H1 (cell line): Measurements from ENCODE around the gene YWHAB. TPM values are rescaled to one million over a fixed set of nuclear protein-coding genes. Genes with fewer than 3 reads are reported as not detected.

Source experiments
- CTCF ChIA-PET: fragments of 300-600 bp; sonication (Branson Sonifier 250); formaldehyde crosslinking; loops from one replicate; lab custom pipeline; 2021; ENCODE audit not compliant: partially characterized antibody; lab: Charles Lee
- POLR2A ChIA-PET: fragments of 300-600 bp; sonication (Branson Sonifier 250); formaldehyde crosslinking; loops from one replicate; lab custom pipeline; 2021; ENCODE audit warnings: inconsistent platforms; ENCODE audit not compliant: partially characterized antibody; lab: Charles Lee
- DNase-seq, 2 experiments: peaks; one replicate each; pipeline versions ENCODE4 v3.0.0 to v3.0.0-alpha.2; 2010 to 2022; ENCODE audit warnings: low spot score in 2 of 2, low read depth in 1 of 2, mixed read lengths in 1 of 2
- FAIRE-seq: peaks from 2 replicates; lab custom pipeline; 2011; peaks lifted over from hg19 to GRCh38; lab: Jason Lieb, UNC
- H2AFZ ChIP-seq: 2 replicates; pipeline ENCODE4 v1.8.1; 2012; ENCODE audit warnings: low read length, inconsistent platforms
- H2AK5ac ChIP-seq: 2 replicates; pipeline ENCODE4 v1.6.1; 2013; ENCODE audit warnings: low read depth, low read length
- H2BK120ac ChIP-seq: replicated peaks from 2 replicates; pipeline ENCODE3; 2013; ENCODE audit warnings: low read depth, low read length, inconsistent platforms
- H2BK12ac ChIP-seq: 2 replicates; pipeline ENCODE4 v1.6.1; 2013; ENCODE audit warnings: low read depth, low read length
- H2BK15ac ChIP-seq: 2 replicates; pipeline ENCODE4 v1.6.1; 2013; ENCODE audit warnings: low read length
- H2BK20ac ChIP-seq: 2 replicates; pipeline ENCODE4 v1.6.1; 2013; ENCODE audit warnings: low read length
- H2BK5ac ChIP-seq: 2 replicates; pipeline ENCODE4 v1.6.1; 2013; ENCODE audit warnings: low read depth, low read length
- H3K14ac ChIP-seq: 2 replicates; pipeline ENCODE4 v1.6.1; 2013; ENCODE audit warnings: inconsistent platforms; ENCODE audit not compliant: insufficient read length
- H3K18ac ChIP-seq: 2 replicates; pipeline ENCODE4 v1.6.1; 2013; ENCODE audit warnings: low read length; ENCODE audit errors: extremely low read depth
- H3K23ac ChIP-seq: 2 replicates; pipeline ENCODE4 v1.6.1; 2013; ENCODE audit warnings: inconsistent platforms; ENCODE audit not compliant: insufficient read length
- H3K23me2 ChIP-seq: 2 replicates; pipeline ENCODE4 v1.6.1; 2013; ENCODE audit warnings: low read depth, low read length
- H3K27ac ChIP-seq: 2 replicates; pipeline ENCODE4 v1.6.1; 2011; ENCODE audit warnings: low read depth, low read length, inconsistent platforms
- H3K27me3 ChIP-seq, 4 experiments: replicated peaks in 1 of 4; 1 replicate in 1 of 4; 2 replicates in 3 of 4; pipeline versions ENCODE4 v1.6.1 to v1.8.1; 2011 to 2013; ENCODE audit warnings: low read length in 3 of 4, mild to moderate bottlenecking in 3 of 4, inconsistent platforms in 2 of 4, mixed read lengths in 2 of 4, moderate library complexity in 1 of 4; ENCODE audit not compliant: control insufficient read depth in 3 of 4, insufficient read depth in 3 of 4; ENCODE audit errors: extremely low read depth in 1 of 4
- H3K36me3 ChIP-seq, 4 experiments: 2 replicates each; pipeline versions ENCODE4 v1.6.1 to v1.8.1; 2011 to 2013; ENCODE audit warnings: mild to moderate bottlenecking in 4 of 4, low read length in 3 of 4, moderate library complexity in 2 of 4, control low read depth in 1 of 4, inconsistent platforms in 1 of 4; ENCODE audit not compliant: insufficient read depth in 4 of 4, control insufficient read depth in 2 of 4
- H3K4ac ChIP-seq: replicated peaks from 2 replicates; pipeline ENCODE3; 2013; ENCODE audit warnings: low read length, low read depth, mixed read lengths, inconsistent platforms; ENCODE audit not compliant: insufficient read length
- H3K4me1 ChIP-seq, 4 experiments: replicated peaks in 1 of 4; 1 replicate in 1 of 4; 2 replicates in 3 of 4; pipeline versions ENCODE4 v1.6.1 to v1.8.1; 2011 to 2013; ENCODE audit warnings: low read length in 3 of 4, inconsistent platforms in 2 of 4, mixed read lengths in 1 of 4; ENCODE audit not compliant: insufficient read depth in 4 of 4, control insufficient read depth in 3 of 4
- H3K4me2 ChIP-seq, 2 experiments: 2 replicates each; pipeline versions ENCODE4 v1.6.1 to v1.8.1; 2011 to 2013; ENCODE audit warnings: low read depth in 2 of 2, low read length in 2 of 2, control low read depth in 1 of 2, inconsistent platforms in 1 of 2, mild to moderate bottlenecking in 1 of 2; ENCODE audit not compliant: insufficient read depth in 1 of 2
- H3K4me3 ChIP-seq, 4 experiments: fragments of 200-600, 300-600 bp in 1 of 4; sonication (generic), shearing (Covaris generic), sonication (Bioruptor Twin) in 1 of 4; 2 replicates each; pipeline versions ENCODE4 v1.5.1 to v1.8.1; 2011 to 2016; ENCODE audit warnings: low read length in 4 of 4, low read depth in 3 of 4, control low read depth in 2 of 4, inconsistent platforms in 2 of 4, mild to moderate bottlenecking in 2 of 4, mixed read lengths in 1 of 4, moderate library complexity in 1 of 4; ENCODE audit not compliant: insufficient read depth in 2 of 4; ENCODE audit errors: extremely low read depth in 1 of 4
- H3K56ac ChIP-seq: replicated peaks from 2 replicates; pipeline ENCODE3; 2013; ENCODE audit warnings: low read depth, mild to moderate bottlenecking, mixed read lengths, low read length, inconsistent platforms; ENCODE audit not compliant: insufficient read length
- H3K79me1 ChIP-seq: 2 replicates; pipeline ENCODE4 v1.6.1; 2013; ENCODE audit warnings: low read depth, low read length, control low read depth
- H3K79me2 ChIP-seq, 2 experiments: 2 replicates each; pipeline versions ENCODE4 v1.6.1 to v1.8.1; 2012 to 2013; ENCODE audit warnings: low read length in 2 of 2, mild to moderate bottlenecking in 2 of 2, inconsistent platforms in 1 of 2; ENCODE audit not compliant: insufficient read depth in 2 of 2, control insufficient read depth in 1 of 2
- H3K9ac ChIP-seq, 4 experiments: replicated peaks in 1 of 4; 1 replicate in 1 of 4; 2 replicates in 3 of 4; pipeline versions ENCODE4 v1.6.1 to v1.8.1; 2011 to 2013; ENCODE audit warnings: low read depth in 3 of 4, low read length in 3 of 4, control low read depth in 2 of 4, mild to moderate bottlenecking in 2 of 4, moderate library complexity in 2 of 4, inconsistent platforms in 1 of 4; ENCODE audit errors: extremely low read depth in 1 of 4
- H3K9me3 ChIP-seq, 2 experiments: 2 replicates each; pipeline versions ENCODE4 v1.6.1 to v1.8.1; 2012 to 2013; ENCODE audit warnings: mild to moderate bottlenecking in 2 of 2, moderate library complexity in 2 of 2, control low read depth in 1 of 2, inconsistent platforms in 1 of 2, low read depth in 1 of 2, low read length in 1 of 2, mixed read lengths in 1 of 2; ENCODE audit not compliant: insufficient read depth in 2 of 2
- H4K20me1 ChIP-seq, 2 experiments: replicated peaks in 1 of 2; 2 replicates each; pipeline versions ENCODE3 to v1.8.1; 2011 to 2013; ENCODE audit warnings: inconsistent platforms in 2 of 2, low read length in 2 of 2, mild to moderate bottlenecking in 1 of 2; ENCODE audit not compliant: insufficient read depth in 2 of 2, control insufficient read depth in 1 of 2
- H4K5ac ChIP-seq: 2 replicates; pipeline ENCODE4 v1.6.1; 2013; ENCODE audit warnings: low read length, low read depth, mixed read lengths, inconsistent platforms; ENCODE audit not compliant: insufficient read length
- H4K8ac ChIP-seq: 2 replicates; pipeline ENCODE4 v1.8.0; 2013; ENCODE audit warnings: mild to moderate bottlenecking, moderate library complexity, low read length, inconsistent platforms; ENCODE audit not compliant: insufficient read depth; ENCODE audit errors: extremely low read depth
- H4K91ac ChIP-seq: replicated peaks from 2 replicates; pipeline ENCODE3; 2013; ENCODE audit warnings: low read length, mixed read lengths, inconsistent platforms; ENCODE audit not compliant: insufficient read length
- EP300 ChIP-seq, 2 experiments: IDR thresholded peaks; 1 replicate in 1 of 2; 2 replicates in 1 of 2; pipeline ENCODE4 v1.6.1; 2011 to 2012; ENCODE audit warnings: low read depth in 2 of 2, low read length in 2 of 2, mild to moderate bottlenecking in 2 of 2, borderline replicate concordance in 1 of 2, inconsistent platforms in 1 of 2, moderate library complexity in 1 of 2
- EZH2 ChIP-seq: fragments of 200-600 bp; sonication (generic); IDR thresholded peaks from 2 replicates; pipeline ENCODE4 v1.7.1; 2012; ENCODE audit warnings: low read depth, mild to moderate bottlenecking, moderate library complexity, low read length, inconsistent platforms; ENCODE audit not compliant: severe bottlenecking
- JUN ChIP-seq: IDR thresholded peaks from 2 replicates; pipeline ENCODE4 v1.6.1; 2011; ENCODE audit warnings: low read depth, mild to moderate bottlenecking, improper control_type of control experiment, low read length
- JUND ChIP-seq: IDR thresholded peaks from 2 replicates; pipeline ENCODE4 v1.6.1; 2011; ENCODE audit warnings: mild to moderate bottlenecking, improper control_type of control experiment, low read length
- KDM1A ChIP-seq: fragments of 200-600, 300-600 bp; sonication (generic); IDR thresholded peaks from 2 replicates; pipeline ENCODE4 v1.7.1; 2016; ENCODE audit warnings: mild to moderate bottlenecking, low read length, borderline replicate concordance
- KDM4A ChIP-seq: IDR thresholded peaks from one replicate; pipeline ENCODE4 v1.7.1; 2012; ENCODE audit warnings: low read depth, mild to moderate bottlenecking, moderate library complexity, low read length, inconsistent platforms; ENCODE audit not compliant: severe bottlenecking
- SAP30 ChIP-seq: fragments of 300-600 bp; sonication (generic); IDR thresholded peaks from 2 replicates; pipeline ENCODE4 v1.7.1; 2012; ENCODE audit warnings: low read length, moderate library complexity, mild to moderate bottlenecking, inconsistent platforms; ENCODE audit not compliant: insufficient read depth, insufficient replicate concordance
- SIN3A ChIP-seq, 2 experiments: IDR thresholded peaks in 1 of 2; conservative IDR thresholded peaks in 1 of 2; 2 replicates each; pipeline ENCODE4 v1.6.1; 2011 to 2012; ENCODE audit warnings: low read length in 2 of 2, improper control_type of control experiment in 1 of 2, low read depth in 1 of 2, mild to moderate bottlenecking in 1 of 2
- WGBS, 2 experiments: shearing (Covaris generic) in 1 of 2; methylation state at CpG; one replicate each; pipeline versions ENCODE4 v1.1.6 to v1.1.7; 2013 to 2015; ENCODE audit warnings: low lambda C conversion rate in 2 of 2, mixed read lengths in 2 of 2, inconsistent platforms in 1 of 2, low coverage in 1 of 2, missing lambda C conversion rate in 1 of 2; ENCODE audit not compliant: insufficient replicate concordance in 2 of 2, insufficient coverage in 1 of 2, insufficient read length in 1 of 2; ENCODE audit errors: extremely low coverage in 1 of 2, missing lambda C conversion rate in 1 of 2; 5-methylcytosine and 5-hydroxymethylcytosine counted together
- polyA plus RNA-seq, 7 experiments: library from polyadenylated mRNA; depleted of rRNA in 3 of 7; stranded (reverse) in 5 of 7; unstranded in 2 of 7; fragments of >200 nt in 5 of 7; fragments of 200-250 nt in 2 of 7; gene quantifications; 1 replicate in 5 of 7; 2 replicates in 1 of 7; 4 replicates in 1 of 7; pipeline versions ENCODE4 v1.2.1 to v1.2.3, GENCODE V29; 2011 to 2013; ENCODE audit warnings: missing spikeins in 2 of 7, mixed read lengths in 2 of 7
- total RNA-seq: library from RNA; stranded (reverse); fragmentation: NEBNext Ultra II Directional; extraction: Animal tissue kit (Norgen Biotek cat#: 25700); gene quantifications from 2 replicates; pipeline ENCODE4 v1.2.1, GENCODE V29; 2021

Gene YWHAB
- total and polyA plus RNA-seq, 2 of the 8 experiments (the other 6 are each of a cell fraction or from before 2014, with no cell fraction given): 72.9 to 256 TPM

DNA sequence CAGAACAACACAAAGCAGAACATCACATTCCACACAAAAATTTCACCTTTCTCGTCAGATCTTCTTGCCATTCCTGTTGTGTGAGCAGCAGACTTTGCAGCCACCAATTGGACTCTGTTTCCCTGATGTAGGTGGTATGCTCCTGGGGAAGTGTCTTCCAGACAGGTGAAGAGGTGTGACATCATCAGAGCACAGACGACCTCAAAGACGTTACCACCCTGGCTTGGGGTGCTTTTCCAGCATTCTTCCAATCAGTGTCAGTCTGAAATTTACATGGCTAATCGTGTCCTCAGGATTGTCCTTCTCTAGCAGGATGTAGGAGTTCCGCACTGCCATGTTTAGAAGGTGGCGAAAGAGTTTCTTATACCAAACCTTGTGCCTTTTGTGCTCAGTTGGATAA, 43.5 kb upstream of the YWHAB start:
- Histone ChIP-seq H3K56ac (no peak overlapping the region), H4K8ac (no peak overlapping the region), H3K27me3 (no peaks in the 10 kb centered on the region; a peak in 1 of 7 replicates), H3K4ac (no peak overlapping the region), H3K4me2 (no peak overlapping the region), H3K23me2 (no peaks in the 10 kb centered on the region), H3K4me3 (no peak overlapping the region), H2BK20ac (no peak overlapping the region), H3K79me2 (no peaks in the 10 kb centered on the region), H4K20me1 (no peaks in the 10 kb centered on the region), H3K14ac (no peak overlapping the region), H2BK15ac (no peak overlapping the region), H2BK120ac (no peak overlapping the region), H3K23ac (no peak overlapping the region), H3K4me1 (no peaks in the 10 kb centered on the region), H2BK12ac (no peak overlapping the region), H3K9ac (no peak overlapping the region; a peak in 1 of 7 replicates), H3K27ac (no peak overlapping the region), H3K18ac (no peak overlapping the region), H3K36me3 (no peaks in the 10 kb centered on the region), H3K79me1 (no peaks in the 10 kb centered on the region), H2BK5ac (no peak overlapping the region), H3K9me3 (peaks cover 0 to 5% of the 10 kb centered on the region in 2 experiments; a peak in 1 of 4 replicates), H4K5ac (no peak overlapping the region), H2AFZ (no peak overlapping the region), H2AK5ac (no peak overlapping the region), H4K91ac (no peak overlapping the region)
- DNase-seq (peak in 1 of 2 experiments; percentile 13), FAIRE-seq (no peak)
- WGBS, 2 experiments: 83% methylated on average over 6 of the region's 6 CpGs; no CpG with 5 or more reads in 1 of the 2 experiments
- ChIA-PET POLR2A (no interaction called here), CTCF (no interaction called here)
- TF ChIP-seq JUND: no peak
- TF ChIP-seq JUN: no peak
- no peak for TF ChIP-seq KDM4A
- no peak for TF ChIP-seq KDM1A
- no peak for TF ChIP-seq EP300 (IDR thresholded peaks at IDR 0.05; ENCODE audit: borderline replicate concordance in 1 of 2, low read depth in 2 of 2, low read length in 2 of 2)
- TF ChIP-seq EZH2: no peak
- TF ChIP-seq SAP30: no peak
- TF ChIP-seq SIN3A (conservative IDR thresholded peaks at IDR 0.05 in 1 of 2, IDR thresholded peaks at IDR 0.05 in 1 of 2; ENCODE audit: low read depth in 1 of 2, low read length in 2 of 2): no peak
